ENCODE results near the gene AQP12B. TPM values are rescaled to one million over a fixed set of nuclear protein-coding genes. Genes with fewer than 3 reads are reported as not detected.

AQP12B gene
- total RNA-seq, 1 experiment from 2014 or later = not detected

DNA sequence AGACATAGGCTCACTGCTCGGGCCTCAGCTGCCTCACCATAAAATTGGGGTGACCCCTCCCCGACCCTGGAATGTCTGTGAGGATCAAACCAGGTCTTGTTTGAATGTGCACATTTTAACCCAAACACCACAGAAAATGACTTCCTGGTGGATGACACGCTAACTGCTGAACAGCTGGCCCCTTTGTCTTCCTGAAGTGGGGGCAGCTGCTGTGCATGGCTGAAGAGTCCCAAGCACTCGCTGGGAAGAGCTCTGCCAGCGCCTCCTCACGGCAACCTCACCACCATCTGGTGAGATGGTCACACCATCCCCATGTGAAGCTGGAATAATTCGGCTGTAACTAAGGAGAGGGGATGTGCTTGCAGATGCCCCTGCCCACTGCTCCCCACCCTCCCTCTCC is 43.0 kb upstream of the AQP12B start:
- Histone ChIP-seq H3K79me1 (ENCODE audit: insufficient read depth, low read depth, low read length, poor library complexity, severe bottlenecking) (no peaks in the 10 kb centered on the region), H4K20me1 (ENCODE audit: control insufficient read depth, insufficient read depth, insufficient read length) (no peaks in the 10 kb centered on the region), H3K23me2 (ENCODE audit: insufficient read length, low read depth, low read length, poor library complexity, severe bottlenecking) (no peaks in the 10 kb centered on the region), H3K14ac (ENCODE audit: insufficient read depth, low read length) (no peak overlapping the region), H3K27ac (ENCODE audit: insufficient read length, low read depth, low read length) (no peak overlapping the region), H3K4me1 (ENCODE audit: insufficient read depth, low read length) (no peaks in the 10 kb centered on the region), H3K56ac (ENCODE audit: insufficient read length, low read depth, low read length) (no peak overlapping the region), H3K23ac (ENCODE audit: insufficient read length, low read depth, low read length) (no peak overlapping the region), H2BK5ac (ENCODE audit: insufficient read length, low read length) (no peak overlapping the region), H4K5ac (ENCODE audit: insufficient read length, low read depth, low read length) (no peak overlapping the region), H4K8ac (replicated peaks; ENCODE audit: insufficient read length, low read depth, low read length) (no peak overlapping the region), H3K9ac (ENCODE audit: extremely low read depth, insufficient read length, low read length) (no peak overlapping the region), H3K79me2 (ENCODE audit: insufficient read depth, low read length) (no peaks in the 10 kb centered on the region), H3K9me3 (ENCODE audit: control insufficient read depth, low read depth, low read length) (no peaks in the 10 kb centered on the region), H4K91ac (ENCODE audit: insufficient read length, low read depth, low read length) (no peak overlapping the region), H3T11ph (ENCODE audit: low read length) (no peak overlapping the region), H3K18ac (ENCODE audit: insufficient read length, low read depth, low read length) (no peak overlapping the region), H3K27me3 (ENCODE audit: insufficient read depth, low read length) (no peaks in the 10 kb centered on the region), H2BK12ac (ENCODE audit: insufficient read length, low read depth, low read length) (no peak overlapping the region), H2BK15ac (ENCODE audit: low read depth, low read length) (no peak overlapping the region), H2BK120ac (ENCODE audit: low read depth, low read length, poor library complexity, severe bottlenecking) (no peak overlapping the region), H2BK20ac (ENCODE audit: low read depth, low read length, poor library complexity, severe bottlenecking) (no peak overlapping the region), H2AK5ac (ENCODE audit: insufficient read length, low read length) (no peak overlapping the region), H3K4ac (ENCODE audit: low read depth, low read length) (no peak overlapping the region), H3K4me2 (ENCODE audit: insufficient read depth, insufficient read length, low read length) (no peak overlapping the region), H2AFZ (ENCODE audit: low read length) (no peak overlapping the region)
- no peak for DNase-seq
- H3K4me1 Mint-ChIP-seq = no peaks in the 10 kb centered on the region
- H3K9me3 Mint-ChIP-seq = no peaks in the 10 kb centered on the region
- TF ChIP-seq, protein P1, sequence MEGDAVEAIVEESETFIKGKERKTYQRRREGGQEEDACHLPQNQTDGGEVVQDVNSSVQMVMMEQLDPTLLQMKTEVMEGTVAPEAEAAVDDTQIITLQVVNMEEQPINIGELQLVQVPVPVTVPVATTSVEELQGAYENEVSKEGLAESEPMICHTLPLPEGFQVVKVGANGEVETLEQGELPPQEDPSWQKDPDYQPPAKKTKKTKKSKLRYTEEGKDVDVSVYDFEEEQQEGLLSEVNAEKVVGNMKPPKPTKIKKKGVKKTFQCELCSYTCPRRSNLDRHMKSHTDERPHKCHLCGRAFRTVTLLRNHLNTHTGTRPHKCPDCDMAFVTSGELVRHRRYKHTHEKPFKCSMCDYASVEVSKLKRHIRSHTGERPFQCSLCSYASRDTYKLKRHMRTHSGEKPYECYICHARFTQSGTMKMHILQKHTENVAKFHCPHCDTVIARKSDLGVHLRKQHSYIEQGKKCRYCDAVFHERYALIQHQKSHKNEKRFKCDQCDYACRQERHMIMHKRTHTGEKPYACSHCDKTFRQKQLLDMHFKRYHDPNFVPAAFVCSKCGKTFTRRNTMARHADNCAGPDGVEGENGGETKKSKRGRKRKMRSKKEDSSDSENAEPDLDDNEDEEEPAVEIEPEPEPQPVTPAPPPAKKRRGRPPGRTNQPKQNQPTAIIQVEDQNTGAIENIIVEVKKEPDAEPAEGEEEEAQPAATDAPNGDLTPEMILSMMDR (conservative IDR thresholded peaks at IDR 0.05) = no peak
- H3K4me3 Mint-ChIP-seq = no peak overlapping the region
- H3K36me3 Mint-ChIP-seq (ENCODE audit: insufficient read depth in 1 of 3, low read depth in 3 of 3) = peaks cover 29 to 64% (median 53%) of the 10 kb centered on the region in 3 experiments; a peak in 6 of 7 replicates
- H3K27ac Mint-ChIP-seq = no peak overlapping the region
- WGBS (ENCODE audit: extremely low coverage, insufficient read length, low lambda C conversion rate) = no CpG with 5 or more reads among the region's 7 CpGs
- peaks cover 2% of the 10 kb centered on the region for H3K27me3 Mint-ChIP-seq (ENCODE audit: low read depth)
